OCI-LY1 (cell line): ENCODE measurements around the gene ACAN.

Source experiments
- H2AFZ ChIP-seq: fragments of 200-600 bp; sonication (generic), shearing (Covaris generic); 2 replicates; pipeline ENCODE4 v1.6.0; 2014; ENCODE audit warnings: antibody characterized with exemption, mild to moderate bottlenecking, low read length
- H3F3A ChIP-seq: fragments of 200-600 bp; sonication (generic), shearing (Covaris generic); 2 replicates; pipeline ENCODE4 v1.6.0; 2014; ENCODE audit warnings: mild to moderate bottlenecking, antibody characterized with exemption, low read length, moderate library complexity; ENCODE audit not compliant: insufficient read depth
- H3K27ac ChIP-seq: fragments of 200-600 bp; sonication (generic); 2 replicates; pipeline ENCODE4 v1.5.1; 2014; ENCODE audit warnings: low read length, mixed run types, mild to moderate bottlenecking, low read depth; ENCODE audit not compliant: poor library complexity, severe bottlenecking
- H3K27me3 ChIP-seq: fragments of 200-600 bp; sonication (generic); 2 replicates; pipeline ENCODE4 v1.6.0; 2014; ENCODE audit warnings: antibody characterized with exemption, mild to moderate bottlenecking, low read length, moderate library complexity; ENCODE audit not compliant: insufficient read depth
- H3K36me3 ChIP-seq: fragments of 200-600 bp; sonication (generic); 2 replicates; pipeline ENCODE4 v1.6.1; 2014; ENCODE audit warnings: mild to moderate bottlenecking, antibody characterized with exemption, low read length, moderate library complexity, mixed read lengths; ENCODE audit not compliant: insufficient read depth
- H3K4me1 ChIP-seq: fragments of 200-600 bp; sonication (generic); 2 replicates; pipeline ENCODE4 v1.5.1; 2014; ENCODE audit warnings: mild to moderate bottlenecking, low read length, moderate library complexity; ENCODE audit not compliant: insufficient read depth, severe bottlenecking
- H3K4me2 ChIP-seq: fragments of 200-600 bp; sonication (generic), shearing (Covaris generic); 2 replicates; pipeline ENCODE4 v1.6.1; 2014; ENCODE audit warnings: low read length
- H3K4me3 ChIP-seq: fragments of 200-600 bp; sonication (generic); 2 replicates; pipeline ENCODE4 v1.5.1; 2014; ENCODE audit warnings: low read length, low read depth, mild to moderate bottlenecking, mixed read lengths; ENCODE audit not compliant: poor library complexity, severe bottlenecking
- H3K79me2 ChIP-seq: fragments of 200-600 bp; shearing (Covaris generic); 2 replicates; pipeline ENCODE4 v1.6.1; 2016; ENCODE audit warnings: mixed run types, low read length, mixed read lengths; ENCODE audit not compliant: insufficient read depth
- H3K9ac ChIP-seq: fragments of 200-600 bp; sonication (generic), shearing (Covaris generic); 2 replicates; pipeline ENCODE4 v1.6.1; 2014; ENCODE audit warnings: mild to moderate bottlenecking, low read length, mixed read lengths
- H3K9me2 ChIP-seq: fragments of 200-600 bp; sonication (generic), shearing (Covaris generic); 2 replicates; pipeline ENCODE4 v1.6.1; 2014; ENCODE audit warnings: low read depth, mild to moderate bottlenecking, low read length, mixed read lengths
- H3K9me3 ChIP-seq: fragments of 200-600 bp; shearing (Covaris generic); 2 replicates; pipeline ENCODE4 v1.6.1; 2014; ENCODE audit warnings: low read length, mixed read lengths
- H4K20me1 ChIP-seq: fragments of 200-600 bp; sonication (generic), shearing (Covaris generic); 2 replicates; pipeline ENCODE4 v1.6.0; 2016; ENCODE audit warnings: mild to moderate bottlenecking, low read length; ENCODE audit not compliant: insufficient read depth
- EZH2 ChIP-seq: fragments of 200-600 bp; sonication (generic), shearing (Covaris generic); IDR thresholded peaks from 2 replicates; pipeline ENCODE4 v1.8.0; 2017; ENCODE audit warnings: borderline replicate concordance, mixed run types, mild to moderate bottlenecking, antibody characterized with exemption, low read length, moderate library complexity, mixed read lengths
- TF ChIP-seq, protein P1 (sequence below): fragments of 200-600 bp; sonication (generic), shearing (Covaris generic); IDR thresholded peaks from 2 replicates; pipeline ENCODE4 v1.5.1; 2017; ENCODE audit warnings: mild to moderate bottlenecking, antibody characterized with exemption, low read length, moderate library complexity, mixed read lengths

ACAN gene

GRCh38 chr15:88912500-88912921 lies 109.3 kb downstream of the ACAN start:
- H3K4me1 ChIP-seq = peaks cover 18% of the 10 kb centered on the region
- TF ChIP-seq EZH2 = no peak
- TF ChIP-seq, protein P1, sequence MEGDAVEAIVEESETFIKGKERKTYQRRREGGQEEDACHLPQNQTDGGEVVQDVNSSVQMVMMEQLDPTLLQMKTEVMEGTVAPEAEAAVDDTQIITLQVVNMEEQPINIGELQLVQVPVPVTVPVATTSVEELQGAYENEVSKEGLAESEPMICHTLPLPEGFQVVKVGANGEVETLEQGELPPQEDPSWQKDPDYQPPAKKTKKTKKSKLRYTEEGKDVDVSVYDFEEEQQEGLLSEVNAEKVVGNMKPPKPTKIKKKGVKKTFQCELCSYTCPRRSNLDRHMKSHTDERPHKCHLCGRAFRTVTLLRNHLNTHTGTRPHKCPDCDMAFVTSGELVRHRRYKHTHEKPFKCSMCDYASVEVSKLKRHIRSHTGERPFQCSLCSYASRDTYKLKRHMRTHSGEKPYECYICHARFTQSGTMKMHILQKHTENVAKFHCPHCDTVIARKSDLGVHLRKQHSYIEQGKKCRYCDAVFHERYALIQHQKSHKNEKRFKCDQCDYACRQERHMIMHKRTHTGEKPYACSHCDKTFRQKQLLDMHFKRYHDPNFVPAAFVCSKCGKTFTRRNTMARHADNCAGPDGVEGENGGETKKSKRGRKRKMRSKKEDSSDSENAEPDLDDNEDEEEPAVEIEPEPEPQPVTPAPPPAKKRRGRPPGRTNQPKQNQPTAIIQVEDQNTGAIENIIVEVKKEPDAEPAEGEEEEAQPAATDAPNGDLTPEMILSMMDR = no peak
- H3K27ac ChIP-seq = no peak overlapping the region
- no peak overlapping the region for H2AFZ ChIP-seq
- no peaks in the 10 kb centered on the region for H3F3A ChIP-seq
- peak overlapping the region; percentile 83 for H3K4me2 ChIP-seq
- peak overlapping the region; percentile 75 for H3K9ac ChIP-seq
- H4K20me1 ChIP-seq = no peaks in the 10 kb centered on the region
- no peaks in the 10 kb centered on the region for H3K36me3 ChIP-seq
- no peaks in the 10 kb centered on the region for H3K79me2 ChIP-seq
- no peaks in the 10 kb centered on the region for H3K27me3 ChIP-seq
- peak overlapping the region; percentile 76 for H3K4me3 ChIP-seq
- H3K9me2 ChIP-seq = no peaks in the 10 kb centered on the region
- H3K9me3 ChIP-seq = no peaks in the 10 kb centered on the region

DNA sequence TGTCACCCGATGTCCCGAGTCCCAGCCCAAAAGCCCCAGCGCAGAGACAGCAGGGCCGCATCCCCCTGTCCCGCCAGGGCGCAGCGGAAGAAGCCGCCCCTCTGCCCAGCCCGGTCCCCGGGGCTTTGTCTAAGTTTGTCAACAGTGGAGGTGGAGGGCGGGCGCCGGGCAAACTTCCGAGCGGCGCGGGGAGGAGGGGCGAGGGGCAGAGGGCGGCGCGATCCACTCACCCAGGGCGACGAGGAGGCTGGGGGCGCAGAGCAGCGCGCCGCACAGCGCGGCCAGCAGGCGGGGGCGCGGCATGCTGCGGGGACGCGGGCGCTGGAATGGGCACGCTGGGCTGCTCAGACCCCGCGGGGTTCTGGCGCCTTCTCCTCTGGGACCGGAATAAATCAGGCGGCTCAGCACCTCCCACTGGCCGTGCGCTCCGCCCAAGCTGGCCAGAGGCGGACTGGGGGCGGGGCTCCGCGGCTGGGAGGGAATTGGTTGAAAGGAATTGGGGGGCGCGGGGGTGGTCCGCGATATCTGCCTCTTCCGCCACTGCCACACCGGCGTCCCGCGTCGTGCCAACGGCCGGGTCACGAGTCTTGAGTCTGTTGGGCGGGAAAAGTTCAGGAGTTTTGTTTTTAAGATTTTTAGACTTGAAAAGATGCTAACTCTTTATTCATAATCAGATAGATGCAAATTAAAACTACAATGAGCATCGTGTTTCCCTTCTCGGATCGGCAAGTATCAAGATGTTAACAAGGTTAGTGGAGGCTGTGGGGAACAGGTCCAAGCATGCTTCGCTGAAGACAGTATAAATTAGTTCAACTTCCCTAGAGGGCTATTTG lies 110.0 kb downstream of the ACAN start, which contains the start of gene MFGE8:
MFGE8 (minus strand) TSS at position 363 of the 833 bp plus-strand sequence; CDS start at position 303, 60 bp downstream.
- peak within 1 kb of the TSS; percentile 76 for H3K4me3 ChIP-seq

GRCh38 chr15:88913850-88914169 lies 110.6 kb downstream of the ACAN start:
- TF ChIP-seq EZH2 = no peak
- TF ChIP-seq, protein P1 = no peak
- Histone ChIP-seq H3K4me2 (peak overlapping the region; percentile 83), H3K79me2 (no peaks in the 10 kb centered on the region), H2AFZ (peak overlapping the region; percentile 61; the same call in 1 of the 2 replicates), H3K36me3 (no peaks in the 10 kb centered on the region), H3K9me3 (no peaks in the 10 kb centered on the region), H3K4me3 (peak overlapping the region; percentile 76), H3K9me2 (no peaks in the 10 kb centered on the region), H3F3A (no peaks in the 10 kb centered on the region), H4K20me1 (no peaks in the 10 kb centered on the region), H3K4me1 (peaks cover 18% of the 10 kb centered on the region), H3K27me3 (no peaks in the 10 kb centered on the region), H3K27ac (peak overlapping the region; percentile 9), H3K9ac (peak overlapping the region; percentile 75)

More for the DNA sequence above, 110.0 kb downstream of the ACAN start, which contains the start of gene MFGE8:
- Histone ChIP-seq H3K9me3 (no peaks in the 10 kb centered on the region), H3K9me2 (no peaks in the 10 kb centered on the region), H4K20me1 (no peaks in the 10 kb centered on the region), H3K9ac (peak within 1 kb of the TSS; percentile 75), H3F3A (no peaks in the 10 kb centered on the region), H3K4me1 (peaks cover 18% of the 10 kb centered on the region), H2AFZ (peak within 1 kb of the TSS; percentile 61; the same call in 1 of the 2 replicates), H3K36me3 (no peaks in the 10 kb centered on the region), H3K79me2 (no peaks in the 10 kb centered on the region), H3K27me3 (no peaks in the 10 kb centered on the region), H3K4me2 (peak within 1 kb of the TSS; percentile 83), H3K27ac (peak within 1 kb of the TSS; percentile 9)
- TF ChIP-seq, protein P1 = no peak
- TF ChIP-seq EZH2 = no peak
